HG03521 (cell line): ENCODE results near the gene NOS1AP.
A peak's percentile ranks its signal among the peaks of the same experiment; 100 is the strongest.

ENCODE experiments used
- ATAC-seq: cut with Tn5 transposase; IDR thresholded peaks from one replicate; pipeline ENCODE4 v1.9.1; 2021; ENCODE audit warnings: mild to moderate bottlenecking, moderate library complexity; ENCODE audit not compliant: unreplicated experiment

NOS1AP gene

GRCh38 chr1:162240577-162240976 lies 171.1 kb downstream of the NOS1AP start:
- ATAC-seq, result no peak

DNA sequence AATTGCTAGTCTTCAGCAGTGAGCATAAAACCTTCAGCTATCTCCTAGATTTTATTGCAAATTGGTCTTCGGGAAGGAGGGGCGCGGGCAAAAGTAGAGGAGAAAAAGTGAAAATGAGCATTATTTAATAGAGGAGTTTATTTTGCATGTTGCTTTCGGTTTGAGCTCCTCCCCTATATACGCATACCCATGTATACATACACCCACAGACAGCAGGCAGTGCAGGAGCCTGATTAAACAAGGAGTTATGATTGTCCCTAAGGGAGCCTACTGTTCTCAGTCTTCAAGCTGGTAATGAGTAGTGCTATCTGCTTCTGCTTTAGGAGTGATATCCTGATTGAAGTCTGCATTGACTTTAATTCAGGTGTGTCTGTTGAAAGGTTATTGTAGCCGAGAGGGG lies 173.3 kb downstream of the NOS1AP start:
- no peak for ATAC-seq

DNA sequence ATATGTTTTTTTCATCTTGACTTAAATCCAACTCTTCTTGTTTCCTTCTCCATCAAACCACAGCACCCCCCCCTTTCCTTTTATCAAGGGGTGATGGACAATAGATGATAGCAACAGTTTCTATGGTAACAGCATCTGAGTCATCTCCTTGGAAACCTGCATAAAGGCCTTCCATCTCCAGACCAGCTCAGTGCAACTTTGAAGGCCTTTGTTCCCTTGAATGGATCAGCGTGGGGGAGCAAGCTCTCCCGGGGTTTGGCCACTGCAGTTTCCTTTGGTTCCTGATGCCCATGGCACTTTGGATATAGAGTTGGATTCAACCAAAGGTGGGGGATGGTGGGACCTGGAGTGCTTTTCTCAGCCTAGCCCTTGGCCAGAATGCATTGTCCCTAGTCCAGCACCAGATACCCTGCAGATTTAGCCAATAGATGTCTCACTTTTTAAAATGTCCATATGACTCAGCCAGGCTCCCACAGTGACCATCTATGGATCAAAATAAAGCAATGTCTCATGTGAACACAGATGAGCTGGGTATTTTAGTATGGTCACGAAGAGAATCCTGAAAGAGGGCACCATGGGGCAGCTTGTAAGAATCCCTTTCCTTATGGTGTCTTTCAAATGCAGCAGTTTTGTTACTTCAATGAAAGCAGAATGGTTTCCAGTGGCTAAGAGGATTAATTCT lies 179.5 kb downstream of the NOS1AP start:
- ATAC-seq, result no peak

DNA sequence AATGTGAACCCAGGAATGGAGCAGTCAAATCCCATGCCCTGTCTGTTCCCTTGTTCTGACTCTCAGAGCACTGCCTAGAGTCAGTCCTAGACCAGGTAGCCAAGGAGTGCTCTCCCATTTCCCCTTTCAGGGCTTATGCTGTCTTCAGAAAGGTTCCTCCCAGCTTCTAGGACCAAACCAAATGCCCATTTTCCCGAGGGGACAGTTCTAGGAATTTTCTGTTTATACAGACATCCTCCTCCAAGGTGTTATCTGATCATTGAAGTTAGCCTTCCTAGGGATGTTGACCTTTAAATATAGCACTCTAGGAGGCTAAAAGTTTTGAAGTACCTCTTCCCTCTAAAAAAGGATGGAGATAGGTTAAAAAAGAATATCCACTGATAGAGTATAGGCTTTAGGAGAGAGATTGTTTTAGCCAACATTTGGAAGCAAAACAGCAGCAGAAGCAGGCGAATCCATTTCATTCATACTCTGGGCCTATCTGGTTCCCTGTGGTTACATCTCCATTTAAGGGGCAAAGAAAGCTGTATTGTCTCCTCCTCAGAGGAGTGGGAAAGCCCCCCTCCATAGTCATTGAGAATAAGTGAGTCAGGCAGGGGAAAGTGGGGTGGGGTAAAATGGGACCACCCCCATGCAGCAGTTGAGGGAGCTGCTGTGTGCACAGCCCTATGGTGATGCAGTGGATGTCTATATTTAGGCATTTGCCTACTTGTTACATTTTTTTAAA lies 180.7 kb downstream of the NOS1AP start:
- ATAC-seq, result no peak

GRCh38 chr1:162251102-162251501 lies 181.6 kb downstream of the NOS1AP start:
- no peak for ATAC-seq

DNA sequence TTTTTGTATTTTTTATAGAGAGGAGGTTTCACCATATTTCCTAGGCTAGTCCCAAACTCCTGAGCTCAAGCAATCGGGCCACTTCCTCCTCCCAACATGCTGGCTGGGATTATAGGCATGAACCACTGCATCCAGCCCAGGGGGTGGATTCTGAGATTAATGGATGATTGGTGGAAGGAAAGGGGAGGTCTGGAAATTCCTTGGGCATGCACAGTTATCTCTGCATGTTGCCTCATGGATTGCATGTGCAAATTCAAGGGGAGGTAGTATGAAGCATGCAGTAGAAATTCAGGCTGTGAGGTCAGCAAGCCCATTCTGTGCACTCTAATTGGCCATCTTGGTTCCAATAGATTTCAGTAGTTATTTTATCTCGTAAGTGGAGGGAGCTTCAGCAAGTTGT lies 182.7 kb downstream of the NOS1AP start:
- no peak for ATAC-seq

GRCh38 chr1:162253790-162254189 lies 184.3 kb downstream of the NOS1AP start:
- ATAC-seq, result no peak

- ATAC-seq, result no peak
These were observed 186.8 kb downstream of the NOS1AP start for GRCh38 chr1:162256287-162256686.

DNA sequence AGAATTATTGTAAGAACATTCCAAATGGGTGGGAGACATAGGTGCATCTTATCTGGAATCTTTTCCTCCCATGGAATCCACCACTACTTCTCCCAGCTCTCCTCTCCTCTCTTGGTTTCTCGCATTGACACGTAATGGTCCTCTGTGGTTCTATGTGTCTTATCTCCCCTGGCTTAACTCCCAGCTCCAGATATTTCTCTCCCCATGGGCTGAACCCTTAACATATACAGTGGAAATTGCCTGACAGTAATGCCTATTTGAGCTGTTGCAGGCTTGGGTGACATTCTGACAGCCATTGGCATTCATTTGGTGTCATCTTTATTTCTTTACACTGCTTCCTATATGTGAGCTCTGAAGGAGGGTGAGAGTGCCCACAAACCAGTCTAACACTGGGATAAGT lies 188.9 kb downstream of the NOS1AP start:
- no peak for ATAC-seq

- no peak for ATAC-seq
These were observed 190.5 kb downstream of the NOS1AP start for GRCh38 chr1:162259894-162260455.

DNA sequence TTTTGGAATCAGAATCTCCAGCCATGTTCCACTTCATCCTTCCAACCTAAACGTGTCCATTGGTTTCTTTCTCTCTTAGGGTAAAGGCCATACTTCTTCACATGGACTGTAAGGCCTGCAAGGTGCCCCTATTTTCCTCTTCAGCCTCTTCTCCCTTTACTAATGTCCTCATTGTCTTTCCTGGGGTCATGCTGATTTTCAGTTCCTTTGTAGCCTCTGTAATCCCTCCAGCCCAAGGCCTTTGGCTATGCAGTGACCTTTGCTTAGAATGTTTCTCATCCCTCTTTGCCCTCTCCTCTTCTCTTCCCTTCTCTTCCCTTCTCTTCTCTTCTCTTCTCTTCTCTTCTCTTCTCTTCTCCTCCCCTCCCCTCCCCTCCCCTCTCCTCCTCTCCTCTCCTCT lies 194.6 kb downstream of the NOS1AP start:
- no peak for ATAC-seq

DNA sequence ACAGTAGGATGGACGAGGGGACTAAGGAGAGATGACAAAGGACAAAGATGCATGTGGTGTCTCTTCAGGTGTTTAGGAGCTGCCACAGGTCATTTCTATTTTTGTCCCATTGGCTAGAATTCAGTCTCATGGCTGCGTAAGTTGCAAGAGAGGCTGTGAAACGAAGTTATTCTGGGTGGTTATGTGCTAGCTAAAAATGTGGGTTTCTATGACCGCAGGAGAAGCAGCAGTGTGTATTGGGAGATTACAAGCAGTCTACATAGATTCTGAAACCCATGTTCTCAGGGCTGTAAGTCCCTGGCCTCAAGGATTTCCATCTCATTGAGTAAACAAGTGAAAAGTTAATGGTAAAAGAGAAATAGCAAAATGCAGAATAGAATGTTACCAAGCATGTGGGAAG lies 196.5 kb downstream of the NOS1AP start:
- ATAC-seq, result peak; percentile 54

- ATAC-seq, result no peak
These were observed 200.7 kb downstream of the NOS1AP start for GRCh38 chr1:162270016-162270770.

GRCh38 chr1:162271972-162272371 lies 202.5 kb downstream of the NOS1AP start:
- ATAC-seq, result no peak

DNA sequence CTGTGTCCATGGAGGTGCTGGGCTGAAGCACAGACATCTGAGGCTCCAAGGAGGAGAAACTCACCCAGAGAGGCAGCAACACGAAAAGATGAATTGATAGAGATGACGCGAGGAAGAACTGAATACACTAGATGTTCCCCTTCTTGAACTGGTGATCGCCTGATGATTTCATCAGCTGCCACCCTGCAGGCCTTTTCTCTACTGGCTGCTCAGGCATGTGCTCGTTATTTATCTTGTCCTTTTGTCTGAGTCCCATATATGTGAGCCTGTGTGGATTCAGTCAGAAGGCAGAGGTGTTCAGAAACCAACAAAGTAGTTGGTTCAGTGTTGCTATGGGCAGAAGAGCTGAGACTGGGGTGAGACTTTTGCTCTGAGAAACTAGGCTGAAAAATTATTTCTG lies 202.9 kb downstream of the NOS1AP start:
- no peak for ATAC-seq

DNA sequence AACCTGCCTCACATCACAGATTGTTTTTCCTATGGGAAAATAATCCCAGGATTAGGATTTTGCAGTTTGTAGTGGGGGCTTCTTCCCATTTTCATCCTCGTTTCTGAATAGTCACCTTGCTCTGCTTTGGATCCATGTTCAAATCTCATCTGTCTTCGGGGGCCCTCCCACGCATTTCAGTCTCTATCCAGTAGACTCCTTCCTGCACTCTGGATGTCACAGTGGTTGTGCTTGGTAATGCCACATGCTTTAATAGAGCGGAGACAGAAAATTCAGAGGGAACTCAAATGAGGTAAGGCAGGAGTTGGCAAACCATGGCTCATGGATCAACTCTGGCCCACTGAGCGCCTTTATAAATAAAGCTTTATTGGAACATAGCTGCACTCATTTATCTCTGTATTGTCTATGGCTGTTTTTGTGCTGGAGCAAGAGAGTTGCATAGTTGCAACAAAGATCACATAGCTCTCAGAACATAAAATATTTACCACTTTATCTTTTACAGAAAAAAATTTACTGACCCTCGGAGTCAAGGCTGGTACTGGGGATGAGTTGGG lies 206.2 kb downstream of the NOS1AP start:
- no peak for ATAC-seq

DNA sequence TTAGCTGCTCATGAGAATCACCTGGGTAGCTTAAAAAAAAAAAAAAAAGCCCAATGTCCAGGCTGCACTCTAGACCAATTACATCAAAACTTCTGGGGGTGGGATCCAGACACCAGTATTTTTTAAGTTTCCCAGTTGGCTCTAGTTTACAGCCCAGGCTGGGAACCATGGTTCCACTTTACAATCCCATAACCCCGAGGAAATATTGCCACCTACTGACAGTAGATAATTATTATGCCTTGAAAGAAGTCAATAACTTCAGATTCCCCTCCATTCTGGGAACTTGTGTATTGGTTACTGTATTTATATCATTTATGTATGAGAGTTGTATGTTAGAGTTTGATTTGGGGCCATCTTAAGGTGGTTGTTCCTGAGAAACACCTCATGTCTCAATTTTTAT lies 207.0 kb downstream of the NOS1AP start:
- ATAC-seq, result no peak

DNA sequence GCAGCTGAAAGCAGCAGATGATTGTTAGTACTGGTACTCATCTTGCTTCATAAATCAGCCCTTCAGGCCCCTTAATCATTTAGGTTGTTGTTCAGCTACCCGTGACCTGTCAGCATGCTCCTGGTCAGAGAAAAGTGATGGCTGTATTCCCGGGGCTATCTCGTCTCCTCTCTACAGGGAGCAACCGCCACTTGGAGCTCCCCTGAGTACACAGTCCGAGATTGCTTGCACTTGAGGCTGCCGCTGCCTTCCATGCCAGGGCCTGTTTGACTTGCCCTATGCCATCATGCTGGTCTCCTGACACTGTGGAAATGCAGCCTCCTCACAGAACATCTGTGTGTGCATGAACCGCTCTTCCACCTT lies 209.6 kb downstream of the NOS1AP start:
- ATAC-seq, result no peak

DNA sequence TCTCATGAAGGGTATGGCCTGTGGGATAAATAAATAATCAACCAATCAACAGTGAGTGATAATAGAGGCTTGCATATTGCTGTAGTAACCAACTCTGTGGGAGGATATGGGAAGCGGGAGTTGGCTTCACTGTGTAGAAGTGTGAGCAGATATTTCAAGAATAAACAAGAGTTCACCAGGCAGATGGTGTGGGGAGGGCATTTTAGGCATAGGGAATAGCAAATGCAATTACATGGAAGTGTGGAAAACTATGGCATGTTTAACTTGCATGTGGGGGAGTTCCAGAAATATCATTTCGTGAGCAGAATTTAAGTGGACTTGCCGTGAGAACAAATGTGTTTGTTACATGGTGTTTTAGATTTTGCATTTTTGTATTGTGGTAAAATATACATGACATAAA lies 211.9 kb downstream of the NOS1AP start:
- ATAC-seq, result no peak

DNA sequence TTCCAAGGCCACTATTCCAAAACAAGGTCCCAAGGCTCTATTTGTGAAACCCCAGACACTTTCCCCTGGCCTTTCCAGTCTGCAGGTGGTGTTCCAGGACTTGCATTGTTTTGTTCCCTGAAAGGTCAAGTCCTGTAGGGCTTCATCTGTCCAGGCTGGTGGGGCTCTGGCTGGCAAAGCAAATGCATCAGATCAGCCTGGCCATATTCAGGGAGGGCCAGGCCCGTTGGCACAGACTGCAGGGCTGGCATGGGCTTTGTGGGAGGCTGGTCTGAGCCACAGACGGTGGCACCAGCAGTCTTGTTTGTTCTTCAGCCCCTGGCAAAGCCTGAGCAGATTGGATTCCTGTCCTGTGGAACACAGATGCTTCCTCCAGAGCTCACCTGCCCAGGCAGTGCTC lies 214.2 kb downstream of the NOS1AP start:
- no peak for ATAC-seq

DNA sequence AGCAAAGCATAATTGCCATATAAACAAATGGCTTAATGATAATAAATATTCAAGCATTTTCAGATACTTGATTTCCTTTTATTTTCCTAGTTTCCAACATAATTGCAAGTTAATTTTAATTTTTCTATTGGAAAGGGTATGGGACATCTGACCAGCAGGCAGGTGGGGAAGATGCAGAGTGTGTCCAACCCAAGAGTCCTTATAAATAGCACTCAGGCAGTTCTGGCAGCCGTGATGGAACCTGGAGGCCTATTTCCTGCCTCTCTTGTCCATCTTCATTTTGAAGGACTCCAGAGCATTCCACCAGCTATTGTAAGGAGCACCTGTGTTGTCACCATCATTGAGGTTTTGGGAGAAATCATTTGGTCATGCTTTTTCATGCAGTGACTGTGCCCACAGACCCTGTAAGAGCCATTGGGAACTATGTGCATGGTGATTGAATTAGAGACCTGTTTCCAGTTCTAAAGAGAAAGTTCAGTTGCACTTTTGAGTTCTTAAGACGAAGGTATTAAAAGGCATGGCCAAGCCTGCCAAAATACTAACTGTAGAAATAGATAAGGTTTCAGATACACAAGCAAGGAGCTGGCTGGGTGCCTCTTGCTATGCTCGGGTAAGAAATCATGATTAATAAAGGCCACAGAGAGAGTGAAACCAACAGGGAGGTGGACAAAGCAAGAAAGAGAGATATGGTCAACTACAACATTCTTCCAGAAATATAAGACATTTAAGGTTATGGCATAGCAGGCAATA lies 214.9 kb downstream of the NOS1AP start:
- no peak for ATAC-seq
